Measurements from ENCODE around the gene RNF175. TPM values are rescaled to one million over a fixed set of nuclear protein-coding genes. Genes with fewer than 3 reads are reported as not detected.
A peak's percentile ranks its signal among the peaks of the same experiment; 100 is the strongest.

The RNF175 gene
- total RNA-seq, 2 donors from 2014 or later = not detected

GRCh38 chr4:153755186-153755585, 4.6 kb downstream of the RNF175 start:
- no peaks in the 10 kb centered on the region for H3K9me3 ChIP-seq (ENCODE audit: control insufficient read depth, low read length, poor library complexity, severe bottlenecking)
- DNase-seq (no peak), ATAC-seq (no peak)
- Mint-ChIP-seq H3K4me1 (peaks cover 12% of the 10 kb centered on the region), H3K27me3 (peaks cover 44% of the 10 kb centered on the region), H3K27ac (no peak overlapping the region), H3K36me3 (ENCODE audit: low read depth) (peaks cover 4% of the 10 kb centered on the region), H3K4me3 (no peak overlapping the region)

DNA sequence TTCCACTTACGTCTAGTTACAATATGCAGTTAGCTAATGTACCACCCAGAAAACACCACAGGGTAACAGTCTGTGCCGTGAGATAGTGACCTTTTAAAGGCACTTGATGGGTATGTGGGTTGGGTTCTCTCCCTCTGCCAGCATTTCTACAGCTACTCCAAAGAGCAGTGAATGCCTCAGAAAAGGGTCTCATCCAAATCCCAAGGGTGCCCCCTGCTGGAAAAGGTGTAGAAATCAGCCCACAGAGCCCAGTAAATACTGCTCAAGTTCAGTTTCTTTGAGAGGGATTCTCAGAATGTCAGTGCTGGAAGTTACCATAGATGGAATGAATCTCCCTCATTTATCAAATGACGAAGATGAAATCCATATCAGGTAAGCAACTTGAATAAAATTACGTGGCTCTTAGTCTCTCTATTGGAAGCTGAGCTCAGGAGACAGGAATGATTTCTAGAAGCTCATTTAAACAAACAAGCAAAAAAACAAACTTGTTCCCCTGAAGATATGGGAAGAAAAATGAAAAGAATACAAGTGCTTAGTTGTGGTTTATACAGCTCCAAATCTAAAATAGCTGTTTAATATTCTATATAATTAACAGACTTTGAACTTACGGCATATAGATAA, 9.5 kb downstream of the RNF175 start:
- no peak overlapping the region for H3K27ac Mint-ChIP-seq
- H3K36me3 Mint-ChIP-seq (ENCODE audit: low read depth) = no peaks in the 10 kb centered on the region
- peaks cover 6% of the 10 kb centered on the region for H3K4me1 Mint-ChIP-seq
- peak in 2 of 3 donors; percentile 32 to 49 for DNase-seq
- peak; percentile 76 for ATAC-seq
- H3K9me3 ChIP-seq (ENCODE audit: control insufficient read depth, low read length, poor library complexity, severe bottlenecking) = no peaks in the 10 kb centered on the region
- peaks cover 21% of the 10 kb centered on the region for H3K27me3 Mint-ChIP-seq
- no peak overlapping the region for H3K4me3 Mint-ChIP-seq

- Mint-ChIP-seq H3K36me3 (ENCODE audit: low read depth) (no peaks in the 10 kb centered on the region), H3K4me3 (no peak overlapping the region), H3K27ac (peak overlapping the region; percentile 47), H3K4me1 (peaks cover 2% of the 10 kb centered on the region), H3K27me3 (peaks cover 21% of the 10 kb centered on the region)
- no peak for DNase-seq
- H3K9me3 ChIP-seq (ENCODE audit: control insufficient read depth, low read length, poor library complexity, severe bottlenecking) = no peaks in the 10 kb centered on the region
- ATAC-seq = no peak
Measured at GRCh38 chr4:153748378-153748777, 11.4 kb downstream of the RNF175 start.

DNA sequence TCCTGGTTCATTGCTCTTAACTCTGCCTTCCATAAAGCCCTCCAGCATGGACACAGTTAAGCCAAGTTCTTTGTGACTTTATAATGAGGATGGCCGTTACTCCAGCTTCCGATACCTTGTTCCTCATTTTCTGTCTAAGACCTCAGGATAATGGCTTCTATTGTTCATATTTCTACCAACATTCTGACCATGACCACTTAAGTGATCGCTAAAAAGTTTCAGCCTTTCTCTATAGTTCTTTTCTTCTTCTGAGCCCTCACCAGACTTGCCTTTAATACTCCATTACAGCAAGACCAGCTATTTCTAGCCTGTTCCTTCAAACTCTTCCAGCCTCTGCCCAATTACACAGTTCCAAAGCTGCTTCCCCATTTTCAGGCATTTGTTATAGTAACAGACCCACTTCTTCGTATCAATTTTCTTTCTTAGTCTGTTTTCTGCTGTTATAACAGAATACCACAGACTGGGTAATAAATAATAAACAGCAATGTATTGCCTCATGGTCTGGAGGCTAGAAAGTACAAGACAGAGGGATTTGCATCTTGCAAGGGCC, 12.3 kb downstream of the RNF175 start:
- peak overlapping the region; percentile 47 for H3K27ac Mint-ChIP-seq
- no peak overlapping the region for H3K4me3 Mint-ChIP-seq
- no peaks in the 10 kb centered on the region for H3K36me3 Mint-ChIP-seq (ENCODE audit: low read depth)
- no peak for ATAC-seq
- DNase-seq = no peak
- no peaks in the 10 kb centered on the region for H3K9me3 ChIP-seq (ENCODE audit: control insufficient read depth, low read length, poor library complexity, severe bottlenecking)
- H3K4me1 Mint-ChIP-seq = peaks cover 2% of the 10 kb centered on the region
- H3K27me3 Mint-ChIP-seq = peaks cover 27% of the 10 kb centered on the region

DNA sequence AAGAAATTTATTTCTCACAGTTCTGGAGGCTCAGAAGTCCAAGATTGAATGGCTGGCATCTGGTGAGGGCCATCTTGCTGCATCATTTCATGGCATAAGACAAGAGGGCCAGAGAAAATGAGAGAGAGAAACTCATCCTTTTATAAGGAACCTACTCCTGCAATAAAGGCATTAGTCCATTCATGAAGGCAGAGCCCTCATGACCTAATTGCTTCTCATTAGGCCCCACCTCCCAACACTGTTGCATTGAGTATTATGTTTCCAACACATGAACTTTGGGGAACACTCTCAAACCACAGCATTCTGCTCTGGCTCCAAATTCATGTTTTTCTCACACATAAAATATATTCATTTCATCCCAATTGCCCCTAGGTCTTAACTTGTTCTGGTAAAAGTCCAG, 14.2 kb downstream of the RNF175 start:
- H3K4me3 Mint-ChIP-seq = no peak overlapping the region
- peaks cover 16% of the 10 kb centered on the region for H3K27me3 Mint-ChIP-seq
- DNase-seq (no peak), ATAC-seq (no peak)
- H3K36me3 Mint-ChIP-seq (ENCODE audit: low read depth) = no peaks in the 10 kb centered on the region
- H3K4me1 Mint-ChIP-seq = peaks cover 2% of the 10 kb centered on the region
- no peak overlapping the region for H3K27ac Mint-ChIP-seq
- no peaks in the 10 kb centered on the region for H3K9me3 ChIP-seq (ENCODE audit: control insufficient read depth, low read length, poor library complexity, severe bottlenecking)

DNA sequence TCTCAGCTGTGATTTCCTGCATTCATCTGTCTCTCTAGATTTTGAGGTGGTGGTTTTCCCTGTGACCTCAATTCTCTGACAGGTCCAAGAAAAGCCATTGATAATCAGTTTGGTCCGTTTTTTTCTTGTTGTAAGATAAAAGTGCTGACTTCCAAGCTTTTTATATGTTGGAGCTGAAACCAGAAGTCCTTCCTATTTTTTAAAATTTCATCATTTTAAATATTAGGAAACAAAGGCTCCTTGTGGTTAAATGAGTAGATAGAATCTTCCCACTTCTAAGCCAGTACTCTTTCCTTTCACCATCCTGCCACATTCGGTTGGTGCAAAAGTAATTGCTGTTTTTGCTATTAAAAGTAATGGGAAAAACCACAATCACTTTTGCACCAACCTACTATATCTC, 18.3 kb downstream of the RNF175 start:
- no peaks in the 10 kb centered on the region for H3K9me3 ChIP-seq (ENCODE audit: control insufficient read depth, low read length, poor library complexity, severe bottlenecking)
- peaks cover 6% of the 10 kb centered on the region for H3K27me3 Mint-ChIP-seq
- ATAC-seq (no peak), DNase-seq (no peak)
- H3K4me3 Mint-ChIP-seq = no peak overlapping the region
- no peak overlapping the region for H3K27ac Mint-ChIP-seq
- H3K36me3 Mint-ChIP-seq (ENCODE audit: low read depth) = no peaks in the 10 kb centered on the region
- H3K4me1 Mint-ChIP-seq = no peaks in the 10 kb centered on the region

DNA sequence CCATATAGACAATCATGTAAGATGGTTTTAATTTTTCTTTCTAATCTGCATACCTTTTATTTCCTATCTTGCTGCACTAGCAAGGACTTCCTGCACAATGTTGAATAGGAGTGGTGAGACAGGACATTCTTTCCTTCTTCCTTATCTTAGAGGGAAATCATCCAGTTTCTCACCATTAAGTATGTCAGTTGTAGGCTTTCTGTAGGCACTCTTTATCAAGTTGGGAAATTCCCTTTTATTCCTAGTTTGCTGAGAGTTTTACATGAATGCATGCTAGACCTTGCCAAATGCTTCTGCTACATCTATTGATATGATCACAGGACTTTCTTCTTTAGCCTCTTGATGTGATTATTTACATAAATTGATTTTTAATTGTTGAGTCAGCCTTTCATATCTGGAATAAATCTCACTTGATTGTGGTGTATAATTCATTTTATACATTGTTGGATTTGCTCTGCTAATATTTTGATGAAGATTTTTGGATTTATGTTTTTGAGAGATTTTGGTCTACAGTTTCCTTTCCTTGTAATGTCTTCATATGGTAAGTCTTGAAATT, 23.8 kb downstream of the RNF175 start:
- Mint-ChIP-seq H3K36me3 (ENCODE audit: low read depth) (no peaks in the 10 kb centered on the region), H3K4me1 (peaks cover 6% of the 10 kb centered on the region), H3K27me3 (no peaks in the 10 kb centered on the region), H3K4me3 (no peak overlapping the region), H3K27ac (no peak overlapping the region)
- H3K9me3 ChIP-seq (ENCODE audit: control insufficient read depth, low read length, poor library complexity, severe bottlenecking) = no peaks in the 10 kb centered on the region
- DNase-seq = no peak
- ATAC-seq = no peak

DNA sequence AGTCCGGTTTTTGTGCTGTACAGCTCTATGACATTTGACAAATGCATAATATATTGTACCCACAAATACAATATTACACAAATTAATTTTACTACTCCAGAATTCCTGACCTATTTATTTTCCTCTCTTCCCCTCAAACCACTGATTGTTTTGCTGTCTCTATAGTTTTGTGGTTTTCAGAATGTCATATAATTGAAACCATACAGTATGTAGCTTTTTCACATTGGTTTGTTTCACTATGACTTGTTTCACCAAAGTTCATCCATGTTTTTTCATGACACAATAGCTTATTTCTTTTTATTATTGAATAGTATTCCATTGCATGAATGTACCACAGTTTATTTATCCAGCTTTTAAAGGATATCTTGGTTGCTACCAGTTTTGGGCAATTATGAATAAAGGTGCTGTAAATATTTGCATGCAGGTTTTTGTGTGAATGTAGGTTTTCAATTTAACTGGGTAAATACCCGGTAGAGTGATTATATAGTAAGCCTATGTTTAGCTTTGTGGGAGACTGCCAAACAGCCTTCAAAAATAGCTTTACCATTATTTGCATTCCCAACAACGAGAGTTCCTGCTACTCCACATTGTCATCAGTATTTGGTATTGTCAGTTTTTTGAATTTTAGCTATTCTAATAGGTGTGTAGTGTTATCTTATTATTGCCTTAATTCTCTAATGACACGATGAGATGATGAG, 25.9 kb downstream of the RNF175 start:
- H3K36me3 Mint-ChIP-seq (ENCODE audit: low read depth) = no peaks in the 10 kb centered on the region
- no peak for DNase-seq
- no peak overlapping the region for H3K27ac Mint-ChIP-seq
- peaks cover 6% of the 10 kb centered on the region for H3K4me1 Mint-ChIP-seq
- no peaks in the 10 kb centered on the region for H3K9me3 ChIP-seq (ENCODE audit: control insufficient read depth, low read length, poor library complexity, severe bottlenecking)
- no peak for ATAC-seq
- no peak overlapping the region for H3K4me3 Mint-ChIP-seq
- no peaks in the 10 kb centered on the region for H3K27me3 Mint-ChIP-seq

DNA sequence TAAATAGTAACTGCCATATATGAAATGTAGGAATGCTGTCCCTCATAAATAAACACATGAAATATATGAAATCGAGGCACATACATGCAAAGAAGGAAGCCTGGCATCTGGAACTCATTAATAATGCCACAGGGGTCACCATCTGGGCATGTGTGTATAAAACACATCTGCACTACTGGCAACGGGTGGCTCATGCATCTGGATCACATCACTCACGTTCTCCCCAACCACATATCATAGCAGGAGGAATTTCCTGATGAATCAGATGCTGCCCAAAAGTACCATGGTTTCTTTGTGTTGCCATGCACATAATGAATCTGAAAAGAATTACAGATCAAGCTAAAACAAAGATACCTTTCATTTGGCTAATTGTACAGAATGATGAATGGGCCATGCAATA, 28.6 kb downstream of the RNF175 start:
- ATAC-seq (no peak), DNase-seq (no peak)
- no peaks in the 10 kb centered on the region for H3K36me3 Mint-ChIP-seq (ENCODE audit: low read depth)
- no peaks in the 10 kb centered on the region for H3K27me3 Mint-ChIP-seq
- no peaks in the 10 kb centered on the region for H3K9me3 ChIP-seq (ENCODE audit: control insufficient read depth, low read length, poor library complexity, severe bottlenecking)
- H3K4me3 Mint-ChIP-seq = no peak overlapping the region
- H3K4me1 Mint-ChIP-seq = peaks cover 6% of the 10 kb centered on the region
- no peak overlapping the region for H3K27ac Mint-ChIP-seq

DNA sequence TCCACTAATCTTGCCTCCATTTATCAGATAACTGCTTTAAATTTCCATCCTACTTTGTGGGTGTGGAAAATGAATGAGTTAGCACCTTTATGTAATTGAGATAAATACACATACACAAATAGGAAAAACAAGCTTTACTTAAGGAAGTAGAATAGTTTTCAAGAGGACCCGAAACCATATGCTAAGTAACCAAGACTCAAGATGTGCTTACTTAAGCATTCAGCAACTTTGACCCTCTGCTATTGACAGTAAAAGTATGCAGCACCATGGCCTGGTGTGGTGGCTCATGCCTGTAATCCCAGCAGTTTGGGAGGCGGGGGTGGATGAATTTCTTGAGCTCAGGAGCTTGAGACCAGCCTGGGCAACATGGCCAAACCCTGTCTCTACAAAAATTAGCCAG, 29.9 kb downstream of the RNF175 start:
- Mint-ChIP-seq H3K4me3 (no peak overlapping the region), H3K27ac (no peak overlapping the region), H3K4me1 (peaks cover 6% of the 10 kb centered on the region), H3K36me3 (ENCODE audit: low read depth) (no peaks in the 10 kb centered on the region), H3K27me3 (no peaks in the 10 kb centered on the region)
- no peaks in the 10 kb centered on the region for H3K9me3 ChIP-seq (ENCODE audit: control insufficient read depth, low read length, poor library complexity, severe bottlenecking)
- no peak for DNase-seq
- no peak for ATAC-seq

GRCh38 chr4:153728660-153729059, 31.2 kb downstream of the RNF175 start:
- Mint-ChIP-seq H3K36me3 (ENCODE audit: low read depth) (no peaks in the 10 kb centered on the region), H3K4me1 (peaks cover 5% of the 10 kb centered on the region), H3K4me3 (no peak overlapping the region), H3K27me3 (peaks cover 10% of the 10 kb centered on the region), H3K27ac (no peak overlapping the region)
- no peaks in the 10 kb centered on the region for H3K9me3 ChIP-seq (ENCODE audit: control insufficient read depth, low read length, poor library complexity, severe bottlenecking)
- no peak for DNase-seq
- ATAC-seq = no peak

- ATAC-seq = no peak
- Mint-ChIP-seq H3K27me3 (peaks cover 10% of the 10 kb centered on the region), H3K27ac (no peak overlapping the region), H3K4me1 (peaks cover 3% of the 10 kb centered on the region), H3K36me3 (ENCODE audit: low read depth) (no peaks in the 10 kb centered on the region), H3K4me3 (no peak overlapping the region)
- H3K9me3 ChIP-seq (ENCODE audit: control insufficient read depth, low read length, poor library complexity, severe bottlenecking) = no peaks in the 10 kb centered on the region
- DNase-seq = no peak
Measured at GRCh38 chr4:153728151-153728550, 31.7 kb downstream of the RNF175 start.

DNA sequence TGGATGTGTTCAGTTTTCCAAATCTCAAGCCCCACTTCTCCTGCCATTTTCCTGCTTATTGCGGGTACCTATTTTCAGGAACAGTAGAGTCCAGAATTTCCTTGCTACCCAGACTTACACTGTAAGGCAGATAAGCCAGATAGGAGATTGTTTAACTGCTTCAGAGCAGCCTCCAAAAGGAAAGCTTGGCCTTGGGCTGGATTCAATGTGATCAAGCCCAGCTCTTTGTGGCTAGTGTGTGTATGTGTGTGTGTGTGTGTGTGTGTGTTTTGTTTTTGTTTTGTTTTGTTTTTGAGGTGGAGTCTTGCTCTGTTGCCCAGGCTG, 34.0 kb downstream of the RNF175 start:
- peaks cover 10% of the 10 kb centered on the region for H3K27me3 Mint-ChIP-seq
- DNase-seq (no peak), ATAC-seq (no peak)
- H3K36me3 Mint-ChIP-seq (ENCODE audit: low read depth) = no peaks in the 10 kb centered on the region
- H3K27ac Mint-ChIP-seq = no peak overlapping the region
- H3K9me3 ChIP-seq (ENCODE audit: control insufficient read depth, low read length, poor library complexity, severe bottlenecking) = no peaks in the 10 kb centered on the region
- H3K4me3 Mint-ChIP-seq = no peak overlapping the region
- H3K4me1 Mint-ChIP-seq = no peaks in the 10 kb centered on the region

All from T-helper 17 cell (primary cell).